IPS-15b (cell line): Measurements from ENCODE around the gene CDKN2B.

Source experiments
- H3K27me3 ChIP-seq: one replicate; pipeline ENCODE4 v1.6.1; 2013; ENCODE audit warnings: low read length; ENCODE audit not compliant: control insufficient read depth, insufficient read depth
- H3K36me3 ChIP-seq: one replicate; pipeline ENCODE4 v1.6.1; 2013; ENCODE audit warnings: low read length; ENCODE audit not compliant: control insufficient read depth, insufficient read depth
- H3K4me1 ChIP-seq: one replicate; pipeline ENCODE4 v1.6.1; 2013; ENCODE audit warnings: mild to moderate bottlenecking, low read length; ENCODE audit not compliant: control insufficient read depth, insufficient read depth
- H3K4me3 ChIP-seq: one replicate; pipeline ENCODE4 v1.5.1; 2013; ENCODE audit warnings: low read depth, low read length
- H3K9ac ChIP-seq: one replicate; pipeline ENCODE4 v1.6.1; 2013; ENCODE audit warnings: low read depth, mild to moderate bottlenecking, low read length
- H3K9me3 ChIP-seq: one replicate; pipeline ENCODE4 v1.6.1; 2013; ENCODE audit warnings: mild to moderate bottlenecking, low read length; ENCODE audit not compliant: control insufficient read depth, insufficient read depth

CDKN2B gene

GRCh38 chr9:21972361-21972760, 36.7 kb downstream of the CDKN2B start:
- no peak overlapping the region for H3K9ac ChIP-seq
- H3K36me3 ChIP-seq, result no peaks in the 10 kb centered on the region
- no peak overlapping the region for H3K4me3 ChIP-seq
- H3K9me3 ChIP-seq, result no peaks in the 10 kb centered on the region
- peaks cover 94% of the 10 kb centered on the region for H3K27me3 ChIP-seq
- H3K4me1 ChIP-seq, result peaks cover 8% of the 10 kb centered on the region

GRCh38 chr9:21970800-21971640, 38.1 kb downstream of the CDKN2B start:
- H3K27me3 ChIP-seq, result peaks cover 94% of the 10 kb centered on the region
- H3K36me3 ChIP-seq, result no peaks in the 10 kb centered on the region
- H3K9me3 ChIP-seq, result no peaks in the 10 kb centered on the region
- H3K9ac ChIP-seq, result no peak overlapping the region
- H3K4me3 ChIP-seq, result peak overlapping the region; percentile 19
- peaks cover 8% of the 10 kb centered on the region for H3K4me1 ChIP-seq

GRCh38 chr9:21969951-21970799, 38.9 kb downstream of the CDKN2B start:
- Histone ChIP-seq H3K27me3 (peaks cover 94% of the 10 kb centered on the region), H3K9ac (no peak overlapping the region), H3K36me3 (no peaks in the 10 kb centered on the region), H3K4me3 (peak overlapping the region; percentile 19), H3K4me1 (peaks cover 5% of the 10 kb centered on the region), H3K9me3 (no peaks in the 10 kb centered on the region)

GRCh38 chr9:21969011-21969940, 39.8 kb downstream of the CDKN2B start:
- peaks cover 5% of the 10 kb centered on the region for H3K4me1 ChIP-seq
- no peaks in the 10 kb centered on the region for H3K36me3 ChIP-seq
- no peak overlapping the region for H3K4me3 ChIP-seq
- peaks cover 100% of the 10 kb centered on the region for H3K27me3 ChIP-seq
- no peak overlapping the region for H3K9ac ChIP-seq
- no peaks in the 10 kb centered on the region for H3K9me3 ChIP-seq

- no peaks in the 10 kb centered on the region for H3K36me3 ChIP-seq
- peak overlapping the region; percentile 24 for H3K4me3 ChIP-seq
- H3K9ac ChIP-seq, result no peak overlapping the region
- H3K27me3 ChIP-seq, result peaks cover 100% of the 10 kb centered on the region
- peaks cover 3% of the 10 kb centered on the region for H3K4me1 ChIP-seq
- H3K9me3 ChIP-seq, result no peaks in the 10 kb centered on the region
Observed at GRCh38 chr9:21968331-21969010, 40.6 kb downstream of the CDKN2B start.

- no peaks in the 10 kb centered on the region for H3K36me3 ChIP-seq
- H3K9me3 ChIP-seq, result no peaks in the 10 kb centered on the region
- no peak overlapping the region for H3K9ac ChIP-seq
- peak overlapping the region; percentile 22 for H3K4me3 ChIP-seq
- H3K27me3 ChIP-seq, result peaks cover 100% of the 10 kb centered on the region
- peaks cover 3% of the 10 kb centered on the region for H3K4me1 ChIP-seq
Observed at GRCh38 chr9:21967702-21968101, 41.4 kb downstream of the CDKN2B start.

- Histone ChIP-seq H3K4me1 (peaks cover 3% of the 10 kb centered on the region), H3K4me3 (peak overlapping the region; percentile 22), H3K9me3 (no peaks in the 10 kb centered on the region), H3K9ac (no peak overlapping the region), H3K27me3 (peaks cover 100% of the 10 kb centered on the region), H3K36me3 (no peaks in the 10 kb centered on the region)
Observed at GRCh38 chr9:21967169-21967568, 41.9 kb downstream of the CDKN2B start.

GRCh38 chr9:21966140-21966851, 42.8 kb downstream of the CDKN2B start:
- Histone ChIP-seq H3K9ac (no peak overlapping the region), H3K4me1 (peaks cover 3% of the 10 kb centered on the region), H3K9me3 (no peaks in the 10 kb centered on the region), H3K27me3 (peaks cover 100% of the 10 kb centered on the region), H3K36me3 (no peaks in the 10 kb centered on the region), H3K4me3 (peak overlapping the region; percentile 48)

- peaks cover 3% of the 10 kb centered on the region for H3K4me1 ChIP-seq
- H3K4me3 ChIP-seq, result peak overlapping the region; percentile 48
- no peaks in the 10 kb centered on the region for H3K9me3 ChIP-seq
- no peaks in the 10 kb centered on the region for H3K36me3 ChIP-seq
- H3K27me3 ChIP-seq, result peaks cover 97% of the 10 kb centered on the region
- no peak overlapping the region for H3K9ac ChIP-seq
Observed at GRCh38 chr9:21965401-21965951, 43.6 kb downstream of the CDKN2B start.

- Histone ChIP-seq H3K9ac (no peak overlapping the region), H3K27me3 (peaks cover 95% of the 10 kb centered on the region), H3K36me3 (no peaks in the 10 kb centered on the region), H3K9me3 (no peaks in the 10 kb centered on the region), H3K4me1 (peaks cover 3% of the 10 kb centered on the region), H3K4me3 (peak overlapping the region; percentile 48)
Observed at GRCh38 chr9:21964925-21965385, 44.1 kb downstream of the CDKN2B start.
